Measurements from ENCODE around the gene TNFAIP2. TPM values are rescaled to one million over a fixed set of nuclear protein-coding genes. Genes with fewer than 3 reads are reported as not detected.
A peak's percentile ranks its signal among the peaks of the same experiment; 100 is the strongest.

TNFAIP2 gene
- total RNA-seq, 1 donor from 2014 or later, result 5.3 TPM

DNA sequence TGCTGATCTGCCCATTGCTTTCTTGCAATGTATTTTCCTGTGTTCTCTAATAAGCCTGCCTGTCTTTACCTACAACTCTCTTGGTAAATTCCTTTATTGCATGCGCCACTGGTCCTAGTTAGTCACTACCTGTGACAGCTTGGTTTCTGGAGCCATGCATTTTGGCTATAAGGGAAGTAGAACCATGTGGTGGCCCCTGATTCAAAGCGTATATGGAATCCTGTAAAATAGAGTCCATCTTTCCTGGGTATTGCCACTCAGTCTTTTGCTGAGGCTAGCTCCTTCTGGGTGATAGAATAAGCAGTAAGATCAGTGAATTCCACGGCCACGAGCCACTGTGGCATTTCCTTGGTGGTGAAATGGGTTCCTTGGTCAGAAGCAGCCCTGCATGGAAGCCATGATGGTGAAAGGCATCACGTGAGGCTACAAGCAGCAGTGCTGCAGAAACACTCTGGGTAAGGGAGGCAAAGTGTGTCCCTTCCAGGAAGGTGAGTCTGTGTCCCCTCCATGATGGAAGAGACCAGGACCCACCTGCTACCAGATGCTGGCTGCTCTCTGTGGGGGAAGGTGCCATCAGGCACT is 19.6 kb downstream of the TNFAIP2 start:
- DNase-seq (ENCODE audit: low read depth) (no peak), FAIRE-seq (peak; percentile 76)
- Histone ChIP-seq H3K27me3 (ENCODE audit: control insufficient read depth, insufficient read depth, low read length) (peaks cover 10% of the 10 kb centered on the region), H3K4me3 (ENCODE audit: low read depth, low read length) (no peak overlapping the region), H3K36me3 (ENCODE audit: control insufficient read depth, insufficient read depth, low read length) (no peaks in the 10 kb centered on the region)
- TF ChIP-seq, protein P1, sequence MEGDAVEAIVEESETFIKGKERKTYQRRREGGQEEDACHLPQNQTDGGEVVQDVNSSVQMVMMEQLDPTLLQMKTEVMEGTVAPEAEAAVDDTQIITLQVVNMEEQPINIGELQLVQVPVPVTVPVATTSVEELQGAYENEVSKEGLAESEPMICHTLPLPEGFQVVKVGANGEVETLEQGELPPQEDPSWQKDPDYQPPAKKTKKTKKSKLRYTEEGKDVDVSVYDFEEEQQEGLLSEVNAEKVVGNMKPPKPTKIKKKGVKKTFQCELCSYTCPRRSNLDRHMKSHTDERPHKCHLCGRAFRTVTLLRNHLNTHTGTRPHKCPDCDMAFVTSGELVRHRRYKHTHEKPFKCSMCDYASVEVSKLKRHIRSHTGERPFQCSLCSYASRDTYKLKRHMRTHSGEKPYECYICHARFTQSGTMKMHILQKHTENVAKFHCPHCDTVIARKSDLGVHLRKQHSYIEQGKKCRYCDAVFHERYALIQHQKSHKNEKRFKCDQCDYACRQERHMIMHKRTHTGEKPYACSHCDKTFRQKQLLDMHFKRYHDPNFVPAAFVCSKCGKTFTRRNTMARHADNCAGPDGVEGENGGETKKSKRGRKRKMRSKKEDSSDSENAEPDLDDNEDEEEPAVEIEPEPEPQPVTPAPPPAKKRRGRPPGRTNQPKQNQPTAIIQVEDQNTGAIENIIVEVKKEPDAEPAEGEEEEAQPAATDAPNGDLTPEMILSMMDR (IDR thresholded peaks at IDR 0.05; ENCODE audit: insufficient read depth, low read length, severe bottlenecking), result no peak

DNA sequence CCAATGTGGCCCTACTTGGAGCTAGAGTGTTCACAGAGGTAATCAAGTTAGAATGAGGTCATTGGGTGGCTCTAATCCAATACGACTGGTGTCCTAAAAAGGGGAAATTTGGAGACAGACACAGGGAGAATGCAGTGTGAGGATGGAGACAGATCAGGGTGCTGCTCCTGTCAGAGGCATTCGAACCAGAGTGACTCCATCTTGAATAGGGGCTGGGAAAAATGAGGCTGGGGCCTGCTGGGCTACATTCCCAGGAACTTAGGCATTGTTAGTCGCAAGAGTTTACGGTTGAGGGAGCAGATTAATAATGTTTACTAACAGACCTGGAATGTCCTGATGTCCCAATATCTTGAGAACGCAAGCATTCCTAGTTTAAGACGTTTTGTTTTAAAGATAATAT is 20.2 kb downstream of the TNFAIP2 start:
- no peak overlapping the region for H3K4me3 ChIP-seq (ENCODE audit: low read depth, low read length)
- TF ChIP-seq, protein P1 (IDR thresholded peaks at IDR 0.05; ENCODE audit: insufficient read depth, low read length, severe bottlenecking), result no peak
- DNase-seq (ENCODE audit: low read depth), result no peak
- no peaks in the 10 kb centered on the region for H3K36me3 ChIP-seq (ENCODE audit: control insufficient read depth, insufficient read depth, low read length)
- peaks cover 10% of the 10 kb centered on the region for H3K27me3 ChIP-seq (ENCODE audit: control insufficient read depth, insufficient read depth, low read length)
- no peak for FAIRE-seq

DNA sequence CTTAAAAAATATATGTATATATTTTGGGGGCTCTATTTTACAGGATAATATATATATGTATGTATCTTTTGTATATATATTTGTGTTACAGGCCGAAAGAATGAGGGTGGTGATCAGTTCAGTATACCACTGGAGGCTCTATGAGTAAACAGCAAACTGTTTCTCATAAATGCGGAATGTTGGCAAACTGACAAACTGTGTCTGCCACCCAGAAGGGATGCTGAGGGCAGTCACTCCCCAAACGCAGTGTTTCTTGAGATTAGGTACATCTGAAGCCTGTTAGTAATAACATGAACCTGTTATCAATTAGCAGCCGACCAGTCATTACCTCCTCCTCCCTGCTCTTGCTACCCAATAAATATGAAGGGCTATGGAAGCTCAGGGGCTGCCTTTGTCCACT is 20.8 kb downstream of the TNFAIP2 start:
- no peak for FAIRE-seq
- TF ChIP-seq, protein P1 (IDR thresholded peaks at IDR 0.05; ENCODE audit: insufficient read depth, low read length, severe bottlenecking), result no peak
- H3K36me3 ChIP-seq (ENCODE audit: control insufficient read depth, insufficient read depth, low read length), result no peaks in the 10 kb centered on the region
- peak; percentile 61 for DNase-seq (ENCODE audit: low read depth)
- H3K4me3 ChIP-seq (ENCODE audit: low read depth, low read length), result no peak overlapping the region
- H3K27me3 ChIP-seq (ENCODE audit: control insufficient read depth, insufficient read depth, low read length), result peaks cover 10% of the 10 kb centered on the region

DNA sequence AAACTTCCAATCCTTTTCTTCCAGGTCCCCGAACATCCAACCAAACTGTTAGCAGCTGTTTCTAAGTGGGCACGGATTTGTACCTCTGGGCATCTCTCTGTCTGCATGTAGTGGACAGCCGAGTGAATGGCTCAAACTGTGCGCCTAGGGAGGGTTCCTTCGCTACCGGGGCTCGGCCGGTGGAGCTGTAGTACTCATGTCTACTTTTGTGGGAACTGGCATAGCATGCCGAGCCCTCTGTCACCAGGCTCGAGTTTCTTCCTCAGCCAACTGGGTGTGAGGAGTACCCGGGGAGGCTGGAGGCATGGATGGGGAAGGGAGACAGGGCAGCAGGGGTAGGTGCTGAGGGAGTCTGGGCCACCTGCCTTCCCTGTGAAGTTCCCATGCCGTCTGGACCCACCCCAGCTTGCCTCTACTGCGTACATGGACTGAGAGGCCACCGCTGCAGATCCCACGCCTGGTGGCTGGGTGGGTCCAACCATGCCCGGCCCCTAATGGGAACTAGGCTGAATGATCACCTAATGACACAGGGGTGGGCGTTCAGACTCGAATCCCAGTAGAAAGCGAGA is 23.0 kb downstream of the TNFAIP2 start:
- no peak for DNase-seq (ENCODE audit: low read depth)
- Histone ChIP-seq H3K36me3 (ENCODE audit: control insufficient read depth, insufficient read depth, low read length) (no peaks in the 10 kb centered on the region), H3K27me3 (ENCODE audit: control insufficient read depth, insufficient read depth, low read length) (peaks cover 5% of the 10 kb centered on the region), H3K4me3 (ENCODE audit: low read depth, low read length) (no peak overlapping the region)
- FAIRE-seq, result no peak
- TF ChIP-seq, protein P1 (IDR thresholded peaks at IDR 0.05; ENCODE audit: insufficient read depth, low read length, severe bottlenecking), result no peak

DNA sequence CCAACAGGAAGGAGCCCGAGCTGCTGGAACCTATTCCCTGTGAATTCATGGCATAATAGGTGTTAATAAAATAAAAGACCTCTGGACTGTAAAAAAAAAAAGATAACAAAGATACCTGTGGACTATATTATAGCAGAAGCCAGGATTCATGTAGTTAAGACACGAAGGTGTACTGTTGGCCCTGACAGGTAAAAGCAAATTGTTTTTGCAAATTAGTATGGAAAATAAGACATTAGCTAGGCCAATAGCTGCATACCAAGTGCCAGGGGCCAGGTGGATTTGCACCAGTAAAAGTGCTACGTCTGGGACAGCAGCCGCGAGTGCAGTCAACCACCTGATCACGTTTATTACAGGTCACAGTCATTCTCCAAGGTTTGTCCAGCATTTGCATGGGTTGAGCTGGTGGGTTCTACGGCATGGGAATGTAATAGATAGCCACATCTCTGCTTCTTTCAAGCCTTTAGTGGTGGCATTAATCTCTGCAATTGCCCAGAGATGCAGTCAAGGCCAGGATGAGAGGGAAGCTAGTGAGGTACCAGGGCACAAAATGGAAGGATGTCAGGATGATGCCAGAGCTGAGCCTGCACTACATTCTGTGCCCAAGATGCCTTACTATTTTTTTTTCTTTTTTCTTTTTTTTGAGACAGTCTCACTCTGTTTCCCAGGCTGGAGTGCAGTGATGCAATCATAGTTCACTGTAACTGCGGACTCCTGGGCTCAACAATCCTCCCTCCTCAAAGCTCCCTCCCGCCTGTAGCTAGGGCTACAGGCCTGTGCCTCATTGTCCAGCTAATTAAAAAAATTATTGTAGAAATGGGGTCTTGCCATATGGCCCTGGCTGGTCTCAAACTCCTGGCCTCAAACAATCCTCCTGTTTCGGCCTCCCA is 26.3 kb downstream of the TNFAIP2 start:
- no peak overlapping the region for H3K4me3 ChIP-seq (ENCODE audit: low read depth, low read length)
- no peaks in the 10 kb centered on the region for H3K27me3 ChIP-seq (ENCODE audit: control insufficient read depth, insufficient read depth, low read length)
- TF ChIP-seq, protein P1 (IDR thresholded peaks at IDR 0.05; ENCODE audit: insufficient read depth, low read length, severe bottlenecking), result no peak
- H3K36me3 ChIP-seq (ENCODE audit: control insufficient read depth, insufficient read depth, low read length), result no peaks in the 10 kb centered on the region
- FAIRE-seq, result no peak
- no peak for DNase-seq (ENCODE audit: low read depth)

Measured in bronchial epithelial cell (primary cell).